SK-N-SH (cell line): ENCODE results near the gene TNFRSF11A. TPM values are rescaled to one million over a fixed set of nuclear protein-coding genes. Genes with fewer than 3 reads are reported as not detected.

Experiments
- CTCF ChIA-PET: fragments of 300-600, 350-600 bp; formaldehyde crosslinking; extraction: SDS; loops from one replicate; lab custom pipeline; 2021; lab: Yijun Ruan, JAX
- POLR2A ChIA-PET: fragments of 350-600 bp; sonication (Branson Sonifier 250); formaldehyde crosslinking; extraction: SDS; loops from one replicate; lab custom pipeline; 2020; ENCODE audit warnings: antibody characterized with exemption, inconsistent platforms; lab: Yijun Ruan, JAX
- DNase-seq: peaks from one replicate; pipeline ENCODE4 v3.0.0; 2012
- H2AFZ ChIP-seq: fragments of 200-600 bp; sonication (generic); 2 replicates; pipeline ENCODE4 v1.8.1; 2016; ENCODE audit warnings: antibody characterized with exemption, mild to moderate bottlenecking, low read depth
- H3F3A ChIP-seq: fragments of 200-600 bp; sonication (generic); replicated peaks from 2 replicates; pipeline ENCODE3; 2016; ENCODE audit warnings: antibody characterized with exemption, mild to moderate bottlenecking; ENCODE audit not compliant: insufficient read depth
- H3K27ac ChIP-seq, 2 experiments: fragments of 200-500 bp in 1 of 2; fragments of 200-600 bp in 1 of 2; sonication (Bioruptor generic) in 1 of 2; sonication (generic), shearing (Covaris generic) in 1 of 2; 2 replicates each; pipeline versions ENCODE4 v1.5.1 to v1.6.1; 2014 to 2016; ENCODE audit warnings: low read depth in 2 of 2, inconsistent platforms in 1 of 2, low read length in 1 of 2, mild to moderate bottlenecking in 1 of 2, mixed read lengths in 1 of 2
- H3K27me3 ChIP-seq: fragments of 200-600 bp; sonication (generic), shearing (Covaris generic); 2 replicates; pipeline ENCODE4 v1.6.1; 2016; ENCODE audit warnings: mixed run types; ENCODE audit not compliant: insufficient read depth
- H3K36me3 ChIP-seq, 2 experiments: fragments of 200-500 bp in 1 of 2; fragments of 200-600 bp in 1 of 2; sonication (Bioruptor generic) in 1 of 2; sonication (generic) in 1 of 2; replicated peaks in 1 of 2; 2 replicates each; pipeline versions ENCODE3 to v1.5.1; 2014 to 2016; ENCODE audit warnings: low read length in 1 of 2, mild to moderate bottlenecking in 1 of 2; ENCODE audit not compliant: insufficient read depth in 2 of 2, control insufficient read depth in 1 of 2
- H3K4me1 ChIP-seq, 2 experiments: fragments of 200-500 bp in 1 of 2; fragments of 200-600 bp in 1 of 2; sonication (Bioruptor generic) in 1 of 2; sonication (generic), shearing (Covaris generic) in 1 of 2; 2 replicates each; pipeline versions ENCODE4 v1.5.1 to v1.6.1; 2014 to 2016; ENCODE audit warnings: low read depth in 1 of 2, low read length in 1 of 2, mixed run types in 1 of 2; ENCODE audit not compliant: insufficient read depth in 2 of 2, control insufficient read depth in 1 of 2
- H3K4me2 ChIP-seq: fragments of 200-600 bp; sonication (generic), shearing (Covaris generic); 2 replicates; pipeline ENCODE4 v1.6.1; 2017; ENCODE audit warnings: mixed run types
- H3K4me3 ChIP-seq, 2 experiments: fragments of 200-500 bp in 1 of 2; fragments of 200-600 bp in 1 of 2; sonication (Bioruptor generic) in 1 of 2; sonication (generic), shearing (Covaris generic) in 1 of 2; 2 replicates each; pipeline versions ENCODE4 v1.5.1 to v1.8.1; 2014 to 2016; ENCODE audit warnings: low read depth in 2 of 2, inconsistent platforms in 1 of 2, low read length in 1 of 2, mild to moderate bottlenecking in 1 of 2, mixed read lengths in 1 of 2, moderate library complexity in 1 of 2
- H3K79me2 ChIP-seq: fragments of 200-600 bp; sonication (generic); 2 replicates; pipeline ENCODE4 v1.8.1; 2017; ENCODE audit warnings: mild to moderate bottlenecking; ENCODE audit not compliant: insufficient read depth
- H3K9ac ChIP-seq: fragments of 200-600 bp; sonication (generic); 2 replicates; pipeline ENCODE4 v1.6.1; 2017; ENCODE audit warnings: mixed run types
- H3K9me2 ChIP-seq: fragments of 200-600 bp; sonication (generic); 2 replicates; pipeline ENCODE4 v1.6.1; 2017; ENCODE audit warnings: mixed run types
- H3K9me3 ChIP-seq: fragments of 200-600 bp; sonication (generic); 2 replicates; pipeline ENCODE4 v1.6.1; 2017; ENCODE audit warnings: mixed run types, mild to moderate bottlenecking, moderate library complexity
- H4K20me1 ChIP-seq: fragments of 200-600 bp; sonication (generic); 2 replicates; pipeline ENCODE4 v1.6.1; 2017; ENCODE audit warnings: mild to moderate bottlenecking, mixed run types; ENCODE audit not compliant: insufficient read depth
- CHD2 ChIP-seq: fragments of 150-350 bp; IDR thresholded peaks from 2 replicates; pipeline ENCODE4 v1.6.1; 2018; ENCODE audit warnings: low read length; ENCODE audit not compliant: partially characterized antibody
- EZH2phosphoT487 ChIP-seq: fragments of 200-600 bp; sonication (generic); IDR thresholded peaks from 2 replicates; pipeline ENCODE4 v1.6.1; 2017; ENCODE audit warnings: low read depth, mixed run types, mild to moderate bottlenecking, antibody characterized with exemption, moderate library complexity, borderline replicate concordance
- FOSL2 ChIP-seq: IDR thresholded peaks from 2 replicates; pipeline ENCODE4 v1.4.0; 2012; ENCODE audit warnings: low read depth, mild to moderate bottlenecking, moderate library complexity, borderline replicate concordance
- GATA2 ChIP-seq: sonication (generic); formaldehyde crosslinking; IDR thresholded peaks from 2 replicates; pipeline ENCODE4 v1.5.0; 2020; ENCODE audit warnings: mild to moderate bottlenecking, missing genetic modification reagents
- JUND ChIP-seq: IDR thresholded peaks from 2 replicates; pipeline ENCODE4 v1.4.0; 2012
- MEF2A ChIP-seq: IDR thresholded peaks from 2 replicates; pipeline ENCODE4 v1.4.0; 2012; ENCODE audit warnings: low read depth, borderline replicate concordance
- NFIC ChIP-seq: IDR thresholded peaks from 2 replicates; pipeline ENCODE4 v1.4.0; 2012; ENCODE audit warnings: borderline replicate concordance
- RCOR1 ChIP-seq: fragments of 150-350 bp; IDR thresholded peaks from 2 replicates; pipeline ENCODE4 v1.6.1; 2017; ENCODE audit warnings: antibody characterized with exemption, low read length
- SIN3A ChIP-seq: IDR thresholded peaks from 2 replicates; pipeline ENCODE4 v1.6.1; 2012; ENCODE audit warnings: low read depth, mild to moderate bottlenecking, low read length, moderate library complexity, borderline replicate concordance
- TCF12 ChIP-seq: IDR thresholded peaks from 2 replicates; pipeline ENCODE4 v1.4.0; 2012
- TEAD4 ChIP-seq: IDR thresholded peaks from 2 replicates; pipeline ENCODE4 v1.4.0; 2012; ENCODE audit warnings: mild to moderate bottlenecking, borderline replicate concordance; ENCODE audit not compliant: insufficient read depth
- YY1 ChIP-seq: IDR thresholded peaks from 2 replicates; pipeline ENCODE4 v1.4.0; 2012; ENCODE audit warnings: low read depth, mild to moderate bottlenecking
- WGBS: methylation state at CpG from one replicate; pipeline ENCODE4 v1.1.6; 2017; ENCODE audit warnings: low lambda C conversion rate; 5-methylcytosine and 5-hydroxymethylcytosine counted together
- polyA plus RNA-seq, 3 experiments: library from polyadenylated mRNA; depleted of rRNA; stranded (reverse); fragments of >200 nt; gene quantifications; 2 replicates each; pipeline ENCODE4 v1.2.3, GENCODE V29; 2012
- TF ChIP-seq, protein P1 (sequence below): fragments of 200-600 bp; sonication (generic); IDR thresholded peaks from 2 replicates; pipeline ENCODE4 v1.6.1; 2017; ENCODE audit warnings: antibody characterized with exemption, mild to moderate bottlenecking, moderate library complexity
- TF ChIP-seq, protein P2 (sequence below): IDR thresholded peaks from 2 replicates; pipeline ENCODE4 v1.4.0; 2012; ENCODE audit warnings: low read depth
- TF ChIP-seq, protein P3 (sequence below): IDR thresholded peaks from 2 replicates; pipeline ENCODE4 v1.4.0; 2012; ENCODE audit warnings: low read depth, borderline replicate concordance
- TF ChIP-seq, protein P4 (sequence below): IDR thresholded peaks from 2 replicates; pipeline ENCODE4 v1.6.1; 2012; ENCODE audit warnings: mild to moderate bottlenecking, low read depth, low read length, moderate library complexity

Gene TNFRSF11A
- polyA plus RNA-seq, 1 of the 3 experiments (the other 2 are of a cell fraction): 5.1 TPM

DNA sequence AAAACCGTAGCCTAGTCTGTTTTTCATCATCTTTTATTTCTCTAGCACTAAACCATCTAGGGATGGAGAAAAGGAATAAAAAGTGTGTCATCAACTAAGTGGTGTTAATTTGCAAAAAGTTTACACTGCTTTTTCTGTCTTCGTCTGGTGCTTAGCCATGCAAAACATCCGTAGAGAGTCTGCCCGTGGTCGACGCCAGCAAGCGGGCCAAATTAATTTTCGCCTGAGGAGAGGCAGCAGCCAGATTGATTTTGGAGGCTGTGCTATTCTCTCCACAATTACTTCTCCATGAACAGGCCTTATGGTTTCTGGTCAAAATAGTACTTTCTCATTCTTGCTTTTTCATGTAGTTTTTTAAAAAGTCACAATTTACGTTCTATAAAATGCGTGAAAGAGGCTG, 46.3 kb downstream of the TNFRSF11A start:
- TF ChIP-seq JUND (no peak), GATA2 (CRISPR knock-in tag) (no peak), TCF12 (no peak), CHD2 (no peak), SIN3A (no peak), EZH2phosphoT487 (no peak), TEAD4 (no peak), NFIC (no peak), MEF2A (no peak), FOSL2 (no peak), YY1 (no peak), RCOR1 (no peak)
- TF ChIP-seq, protein P1, sequence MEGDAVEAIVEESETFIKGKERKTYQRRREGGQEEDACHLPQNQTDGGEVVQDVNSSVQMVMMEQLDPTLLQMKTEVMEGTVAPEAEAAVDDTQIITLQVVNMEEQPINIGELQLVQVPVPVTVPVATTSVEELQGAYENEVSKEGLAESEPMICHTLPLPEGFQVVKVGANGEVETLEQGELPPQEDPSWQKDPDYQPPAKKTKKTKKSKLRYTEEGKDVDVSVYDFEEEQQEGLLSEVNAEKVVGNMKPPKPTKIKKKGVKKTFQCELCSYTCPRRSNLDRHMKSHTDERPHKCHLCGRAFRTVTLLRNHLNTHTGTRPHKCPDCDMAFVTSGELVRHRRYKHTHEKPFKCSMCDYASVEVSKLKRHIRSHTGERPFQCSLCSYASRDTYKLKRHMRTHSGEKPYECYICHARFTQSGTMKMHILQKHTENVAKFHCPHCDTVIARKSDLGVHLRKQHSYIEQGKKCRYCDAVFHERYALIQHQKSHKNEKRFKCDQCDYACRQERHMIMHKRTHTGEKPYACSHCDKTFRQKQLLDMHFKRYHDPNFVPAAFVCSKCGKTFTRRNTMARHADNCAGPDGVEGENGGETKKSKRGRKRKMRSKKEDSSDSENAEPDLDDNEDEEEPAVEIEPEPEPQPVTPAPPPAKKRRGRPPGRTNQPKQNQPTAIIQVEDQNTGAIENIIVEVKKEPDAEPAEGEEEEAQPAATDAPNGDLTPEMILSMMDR: no peak
- TF ChIP-seq, protein P2, sequence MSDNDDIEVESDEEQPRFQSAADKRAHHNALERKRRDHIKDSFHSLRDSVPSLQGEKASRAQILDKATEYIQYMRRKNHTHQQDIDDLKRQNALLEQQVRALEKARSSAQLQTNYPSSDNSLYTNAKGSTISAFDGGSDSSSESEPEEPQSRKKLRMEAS: no peak
- TF ChIP-seq, protein P3, sequence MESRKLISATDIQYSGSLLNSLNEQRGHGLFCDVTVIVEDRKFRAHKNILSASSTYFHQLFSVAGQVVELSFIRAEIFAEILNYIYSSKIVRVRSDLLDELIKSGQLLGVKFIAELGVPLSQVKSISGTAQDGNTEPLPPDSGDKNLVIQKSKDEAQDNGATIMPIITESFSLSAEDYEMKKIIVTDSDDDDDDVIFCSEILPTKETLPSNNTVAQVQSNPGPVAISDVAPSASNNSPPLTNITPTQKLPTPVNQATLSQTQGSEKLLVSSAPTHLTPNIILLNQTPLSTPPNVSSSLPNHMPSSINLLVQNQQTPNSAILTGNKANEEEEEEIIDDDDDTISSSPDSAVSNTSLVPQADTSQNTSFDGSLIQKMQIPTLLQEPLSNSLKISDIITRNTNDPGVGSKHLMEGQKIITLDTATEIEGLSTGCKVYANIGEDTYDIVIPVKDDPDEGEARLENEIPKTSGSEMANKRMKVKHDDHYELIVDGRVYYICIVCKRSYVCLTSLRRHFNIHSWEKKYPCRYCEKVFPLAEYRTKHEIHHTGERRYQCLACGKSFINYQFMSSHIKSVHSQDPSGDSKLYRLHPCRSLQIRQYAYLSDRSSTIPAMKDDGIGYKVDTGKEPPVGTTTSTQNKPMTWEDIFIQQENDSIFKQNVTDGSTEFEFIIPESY: no peak
- TF ChIP-seq, protein P4, sequence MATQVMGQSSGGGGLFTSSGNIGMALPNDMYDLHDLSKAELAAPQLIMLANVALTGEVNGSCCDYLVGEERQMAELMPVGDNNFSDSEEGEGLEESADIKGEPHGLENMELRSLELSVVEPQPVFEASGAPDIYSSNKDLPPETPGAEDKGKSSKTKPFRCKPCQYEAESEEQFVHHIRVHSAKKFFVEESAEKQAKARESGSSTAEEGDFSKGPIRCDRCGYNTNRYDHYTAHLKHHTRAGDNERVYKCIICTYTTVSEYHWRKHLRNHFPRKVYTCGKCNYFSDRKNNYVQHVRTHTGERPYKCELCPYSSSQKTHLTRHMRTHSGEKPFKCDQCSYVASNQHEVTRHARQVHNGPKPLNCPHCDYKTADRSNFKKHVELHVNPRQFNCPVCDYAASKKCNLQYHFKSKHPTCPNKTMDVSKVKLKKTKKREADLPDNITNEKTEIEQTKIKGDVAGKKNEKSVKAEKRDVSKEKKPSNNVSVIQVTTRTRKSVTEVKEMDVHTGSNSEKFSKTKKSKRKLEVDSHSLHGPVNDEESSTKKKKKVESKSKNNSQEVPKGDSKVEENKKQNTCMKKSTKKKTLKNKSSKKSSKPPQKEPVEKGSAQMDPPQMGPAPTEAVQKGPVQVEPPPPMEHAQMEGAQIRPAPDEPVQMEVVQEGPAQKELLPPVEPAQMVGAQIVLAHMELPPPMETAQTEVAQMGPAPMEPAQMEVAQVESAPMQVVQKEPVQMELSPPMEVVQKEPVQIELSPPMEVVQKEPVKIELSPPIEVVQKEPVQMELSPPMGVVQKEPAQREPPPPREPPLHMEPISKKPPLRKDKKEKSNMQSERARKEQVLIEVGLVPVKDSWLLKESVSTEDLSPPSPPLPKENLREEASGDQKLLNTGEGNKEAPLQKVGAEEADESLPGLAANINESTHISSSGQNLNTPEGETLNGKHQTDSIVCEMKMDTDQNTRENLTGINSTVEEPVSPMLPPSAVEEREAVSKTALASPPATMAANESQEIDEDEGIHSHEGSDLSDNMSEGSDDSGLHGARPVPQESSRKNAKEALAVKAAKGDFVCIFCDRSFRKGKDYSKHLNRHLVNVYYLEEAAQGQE: no peak
- Histone ChIP-seq H3K36me3 (no peaks in the 10 kb centered on the region), H3K9me2 (no peaks in the 10 kb centered on the region), H3K4me2 (no peak overlapping the region), H3K27ac (no peak overlapping the region), H4K20me1 (no peaks in the 10 kb centered on the region), H3K27me3 (no peaks in the 10 kb centered on the region), H3K9me3 (no peaks in the 10 kb centered on the region), H3K4me1 (no peaks in the 10 kb centered on the region), H3F3A (no peaks in the 10 kb centered on the region), H3K4me3 (no peak overlapping the region), H2AFZ (no peak overlapping the region), H3K9ac (no peak overlapping the region), H3K79me2 (no peaks in the 10 kb centered on the region)
- POLR2A ChIA-PET: no interaction called here
- CTCF ChIA-PET: no interaction called here
- 89% methylated on average over 10 of the region's 10 CpGs for WGBS
- no peak for DNase-seq
